ENCODE data around the gene PPP1R12B.
"Not testable (repeated sequence)": the region's sequence is repeated elsewhere in the genome, so short reads cannot be mapped to it uniquely, and the experiment has no call there.

The PPP1R12B gene

DNA sequence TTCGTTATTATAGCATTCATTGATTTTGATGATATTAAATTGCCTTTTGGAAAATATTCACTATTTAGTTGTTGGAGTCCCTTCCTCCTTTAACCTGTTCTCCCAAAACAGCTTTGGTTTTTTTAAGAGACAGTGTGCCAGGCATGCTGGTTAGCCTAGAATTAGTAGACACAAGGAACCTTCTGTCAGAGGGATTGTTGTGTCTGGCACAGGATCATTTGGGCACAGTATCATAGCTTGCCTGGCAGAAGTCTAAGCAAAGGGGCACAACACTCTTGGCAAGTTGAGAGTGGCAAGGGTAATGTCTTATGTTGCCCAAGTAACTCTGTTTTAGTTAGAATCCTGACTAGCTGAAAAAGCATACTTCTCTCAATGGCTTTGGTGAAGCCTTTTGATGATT lies 49.9 kb downstream of the PPP1R12B start:
- not testable (repeated sequence) for H3K36me3 Mint-ChIP-seq (ENCODE audit: low read depth); H3K27ac Mint-ChIP-seq; H3K4me3 Mint-ChIP-seq; H3K9me3 Mint-ChIP-seq; DNase-seq (ENCODE audit: low spot score); H3K27me3 Mint-ChIP-seq (ENCODE audit: low read depth); H3K4me1 Mint-ChIP-seq (ENCODE audit: low read depth)

DNA sequence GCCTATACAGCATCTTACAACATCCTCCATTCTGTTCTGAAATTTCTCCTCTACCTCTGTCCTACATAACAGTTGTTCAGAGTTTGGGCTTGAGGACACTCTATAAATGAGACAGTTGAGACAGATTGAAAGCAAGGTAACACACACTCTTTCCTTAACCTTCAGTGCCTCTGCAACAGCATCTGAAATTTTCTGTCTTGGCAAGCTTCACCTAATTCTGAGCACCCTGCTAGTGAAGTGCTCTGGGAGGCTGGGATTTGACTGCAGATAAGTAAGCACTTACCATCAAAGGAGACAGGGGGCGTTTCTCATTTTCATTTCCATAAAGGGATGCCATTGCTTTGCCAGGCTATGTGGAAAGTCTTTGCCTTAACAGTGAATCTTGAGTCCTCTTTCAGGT lies 53.3 kb downstream of the PPP1R12B start:
- not testable (repeated sequence) for H3K27ac Mint-ChIP-seq; H3K4me3 Mint-ChIP-seq; H3K36me3 Mint-ChIP-seq (ENCODE audit: low read depth); H3K27me3 Mint-ChIP-seq (ENCODE audit: low read depth); H3K9me3 Mint-ChIP-seq; H3K4me1 Mint-ChIP-seq (ENCODE audit: low read depth); DNase-seq (ENCODE audit: low spot score)

GRCh38 chr1:202403381-202403780 lies 54.9 kb downstream of the PPP1R12B start:
- H3K4me3 Mint-ChIP-seq; DNase-seq (ENCODE audit: low spot score); H3K27ac Mint-ChIP-seq; H3K9me3 Mint-ChIP-seq; H3K27me3 Mint-ChIP-seq (ENCODE audit: low read depth); H3K36me3 Mint-ChIP-seq (ENCODE audit: low read depth); H3K4me1 Mint-ChIP-seq (ENCODE audit: low read depth): not testable (repeated sequence)

- peaks cover 6% of the 10 kb centered on the region for H3K4me1 Mint-ChIP-seq (ENCODE audit: low read depth)
- no peak overlapping the region for H3K27ac Mint-ChIP-seq
- no peak for DNase-seq (ENCODE audit: low spot score)
- no peaks in the 10 kb centered on the region for H3K27me3 Mint-ChIP-seq (ENCODE audit: low read depth)
- no peaks in the 10 kb centered on the region for H3K9me3 Mint-ChIP-seq
- H3K4me3 Mint-ChIP-seq, result no peak overlapping the region
- H3K36me3 Mint-ChIP-seq (ENCODE audit: low read depth), result no peaks in the 10 kb centered on the region
Observed at GRCh38 chr1:202405928-202406327, 57.4 kb downstream of the PPP1R12B start.

DNA sequence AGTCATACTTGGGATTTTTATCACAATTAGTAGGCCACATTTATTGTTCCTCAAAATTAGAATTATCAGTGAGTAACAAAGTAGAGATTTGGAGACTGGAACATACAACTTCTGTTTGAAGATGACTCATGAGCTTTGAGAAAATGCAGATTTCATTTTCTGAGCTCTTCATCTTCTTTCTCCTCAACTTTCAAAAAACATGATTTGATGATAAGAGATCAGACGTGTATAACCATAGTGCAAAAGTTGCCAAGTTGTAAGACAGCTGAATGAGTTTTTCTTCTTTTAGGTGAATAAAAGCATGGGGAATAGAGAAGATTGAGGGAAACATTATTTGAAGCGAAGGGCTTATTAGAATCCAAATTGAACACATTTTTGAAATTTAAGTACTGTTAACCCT lies 58.4 kb downstream of the PPP1R12B start:
- not testable (repeated sequence) for H3K27ac Mint-ChIP-seq; H3K4me3 Mint-ChIP-seq; DNase-seq (ENCODE audit: low spot score); H3K36me3 Mint-ChIP-seq (ENCODE audit: low read depth); H3K27me3 Mint-ChIP-seq (ENCODE audit: low read depth); H3K9me3 Mint-ChIP-seq; H3K4me1 Mint-ChIP-seq (ENCODE audit: low read depth)

GRCh38 chr1:202407378-202407777 lies 58.9 kb downstream of the PPP1R12B start:
- not testable (repeated sequence) for H3K4me1 Mint-ChIP-seq (ENCODE audit: low read depth); H3K27ac Mint-ChIP-seq; H3K36me3 Mint-ChIP-seq (ENCODE audit: low read depth); H3K27me3 Mint-ChIP-seq (ENCODE audit: low read depth); H3K4me3 Mint-ChIP-seq; H3K9me3 Mint-ChIP-seq; DNase-seq (ENCODE audit: low spot score)

DNA sequence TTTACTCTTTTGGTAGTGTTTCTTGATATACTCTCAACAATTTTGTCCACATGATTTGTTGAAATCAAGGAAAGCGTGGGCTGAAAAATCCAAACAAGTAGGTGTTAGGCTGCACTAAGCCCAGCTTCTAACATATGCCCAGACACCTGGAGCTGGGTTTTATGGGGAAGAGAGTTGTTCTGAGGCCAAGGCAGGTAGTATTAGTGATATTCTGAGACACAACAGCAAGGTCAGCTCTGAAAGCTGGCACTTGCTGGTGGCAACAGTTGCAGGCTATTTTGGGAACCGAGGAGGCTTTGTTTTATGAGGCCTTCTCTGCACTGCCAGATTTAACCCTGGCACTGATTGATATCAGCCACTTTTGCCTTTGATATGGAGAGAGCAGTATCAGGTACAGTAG lies 61.8 kb downstream of the PPP1R12B start:
- H3K27me3 Mint-ChIP-seq (ENCODE audit: low read depth); H3K27ac Mint-ChIP-seq; H3K36me3 Mint-ChIP-seq (ENCODE audit: low read depth); H3K4me3 Mint-ChIP-seq; H3K4me1 Mint-ChIP-seq (ENCODE audit: low read depth); H3K9me3 Mint-ChIP-seq; DNase-seq (ENCODE audit: low spot score): not testable (repeated sequence)

GRCh38 chr1:202410854-202411357 lies 62.4 kb downstream of the PPP1R12B start:
- H3K9me3 Mint-ChIP-seq; H3K36me3 Mint-ChIP-seq (ENCODE audit: low read depth); DNase-seq (ENCODE audit: low spot score); H3K27ac Mint-ChIP-seq; H3K27me3 Mint-ChIP-seq (ENCODE audit: low read depth); H3K4me3 Mint-ChIP-seq; H3K4me1 Mint-ChIP-seq (ENCODE audit: low read depth): not testable (repeated sequence)

DNA sequence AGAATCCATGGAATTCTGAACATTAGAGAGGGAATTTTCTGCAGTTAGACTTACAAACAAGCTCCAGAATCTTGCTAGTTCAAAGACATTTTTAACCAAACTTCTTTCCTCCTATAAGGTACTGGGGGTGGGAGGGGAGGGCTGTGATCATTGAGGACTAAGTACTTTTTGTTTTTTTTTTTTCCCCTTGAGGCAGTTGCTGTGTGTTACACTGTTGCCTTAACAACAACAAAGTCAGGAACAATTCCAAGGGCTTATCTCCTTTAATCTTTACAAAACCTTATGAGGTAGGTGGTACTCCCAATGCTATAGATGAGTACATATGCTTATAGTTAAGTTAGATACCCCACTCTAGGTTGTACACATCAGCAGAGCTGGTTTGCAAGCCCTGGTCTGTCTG lies 62.9 kb downstream of the PPP1R12B start:
- H3K36me3 Mint-ChIP-seq (ENCODE audit: low read depth), result no peaks in the 10 kb centered on the region
- H3K4me1 Mint-ChIP-seq (ENCODE audit: low read depth), result peaks cover 6% of the 10 kb centered on the region
- H3K9me3 Mint-ChIP-seq, result no peaks in the 10 kb centered on the region
- H3K4me3 Mint-ChIP-seq, result no peak overlapping the region
- no peak overlapping the region for H3K27ac Mint-ChIP-seq
- H3K27me3 Mint-ChIP-seq (ENCODE audit: low read depth), result no peaks in the 10 kb centered on the region
- DNase-seq (ENCODE audit: low spot score), result no peak

DNA sequence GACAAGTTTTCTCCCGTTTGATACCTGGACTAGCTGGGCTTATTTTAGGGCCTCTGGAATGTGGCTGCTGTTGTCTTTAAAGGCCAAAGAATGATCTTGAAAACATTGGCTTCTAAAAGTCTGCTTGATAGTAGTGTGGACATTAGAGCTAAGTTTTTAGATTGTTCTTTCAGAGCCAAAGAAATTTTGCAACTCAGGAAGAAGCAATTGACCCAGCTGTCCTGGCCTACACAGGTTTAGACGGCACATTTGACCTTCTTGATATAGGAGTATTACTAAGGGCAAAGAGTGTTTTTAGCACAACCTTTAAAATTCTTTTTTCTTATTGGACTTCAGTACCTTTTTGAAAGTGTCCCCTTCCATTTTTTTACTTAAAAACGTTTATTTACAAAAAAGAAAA lies 63.9 kb downstream of the PPP1R12B start:
- not testable (repeated sequence) for DNase-seq (ENCODE audit: low spot score); H3K4me3 Mint-ChIP-seq; H3K9me3 Mint-ChIP-seq; H3K4me1 Mint-ChIP-seq (ENCODE audit: low read depth); H3K36me3 Mint-ChIP-seq (ENCODE audit: low read depth); H3K27ac Mint-ChIP-seq; H3K27me3 Mint-ChIP-seq (ENCODE audit: low read depth)

DNA sequence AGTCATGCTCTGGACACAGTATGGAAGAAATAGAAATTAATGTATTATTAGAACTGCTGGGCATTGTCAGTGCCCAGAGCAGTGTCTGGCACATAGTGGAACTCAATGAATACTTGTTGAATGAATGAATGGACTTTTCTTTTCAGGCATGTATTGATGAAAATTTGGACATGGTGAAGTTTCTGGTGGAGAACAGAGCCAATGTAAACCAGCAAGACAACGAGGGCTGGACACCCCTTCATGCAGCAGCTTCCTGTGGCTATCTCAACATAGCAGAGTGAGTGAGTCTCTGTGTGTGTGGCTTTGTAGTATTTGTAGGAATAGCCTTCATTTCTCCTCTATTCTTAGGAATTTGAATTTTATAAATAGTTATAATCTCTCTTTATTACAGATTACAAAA lies 68.1 kb downstream of the PPP1R12B start:
- DNase-seq (ENCODE audit: low spot score), result no peak
- Mint-ChIP-seq H3K9me3 (no peaks in the 10 kb centered on the region), H3K4me1 (ENCODE audit: low read depth) (no peaks in the 10 kb centered on the region), H3K4me3 (no peak overlapping the region), H3K27ac (no peak overlapping the region), H3K36me3 (ENCODE audit: low read depth) (no peaks in the 10 kb centered on the region), H3K27me3 (ENCODE audit: low read depth) (no peaks in the 10 kb centered on the region)

DNA sequence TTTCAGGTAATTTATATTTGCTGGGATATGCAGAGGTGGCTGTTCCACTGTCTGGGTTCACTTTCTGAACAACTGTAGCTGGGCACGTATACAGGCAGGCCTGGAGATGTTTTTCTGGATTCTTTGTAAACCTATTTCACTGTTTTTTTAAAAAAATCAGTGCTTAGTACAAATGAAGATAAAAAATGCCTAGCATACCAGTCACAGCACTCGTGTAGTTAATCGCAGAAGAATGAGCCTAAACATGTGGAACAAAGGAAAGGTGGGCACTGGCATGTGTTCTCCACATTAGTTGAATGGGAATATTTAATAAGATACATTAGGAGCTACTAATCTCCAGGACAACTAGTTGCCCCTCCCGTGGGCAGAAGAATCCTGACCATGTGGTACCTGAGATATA lies 68.6 kb downstream of the PPP1R12B start:
- H3K27me3 Mint-ChIP-seq (ENCODE audit: low read depth); H3K36me3 Mint-ChIP-seq (ENCODE audit: low read depth); H3K4me1 Mint-ChIP-seq (ENCODE audit: low read depth); H3K9me3 Mint-ChIP-seq; H3K27ac Mint-ChIP-seq; DNase-seq (ENCODE audit: low spot score); H3K4me3 Mint-ChIP-seq: not testable (repeated sequence)

- not testable (repeated sequence) for H3K4me1 Mint-ChIP-seq (ENCODE audit: low read depth); H3K27ac Mint-ChIP-seq; H3K9me3 Mint-ChIP-seq; H3K4me3 Mint-ChIP-seq; H3K36me3 Mint-ChIP-seq (ENCODE audit: low read depth); DNase-seq (ENCODE audit: low spot score); H3K27me3 Mint-ChIP-seq (ENCODE audit: low read depth)
Observed at GRCh38 chr1:202417762-202418201, 69.3 kb downstream of the PPP1R12B start.

DNA sequence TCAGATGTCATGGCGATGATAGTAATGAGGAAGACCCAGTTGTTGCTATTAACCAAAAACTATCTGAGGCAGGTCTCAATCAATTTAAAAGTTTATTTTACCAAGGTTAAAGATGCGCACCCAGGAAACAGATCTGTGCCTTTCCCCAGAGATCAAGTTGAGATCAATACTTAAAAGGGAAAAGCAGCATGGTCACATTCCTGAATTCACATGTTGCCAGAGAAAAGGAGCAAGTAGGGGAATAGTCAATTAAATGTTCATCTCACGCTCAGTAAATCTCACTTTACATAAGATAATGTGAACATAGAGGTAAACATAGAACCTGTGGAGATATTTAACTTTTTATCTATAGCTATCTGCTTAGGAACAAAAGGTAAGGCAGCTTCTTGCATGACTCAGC lies 71.2 kb downstream of the PPP1R12B start:
- not testable (repeated sequence) for H3K36me3 Mint-ChIP-seq (ENCODE audit: low read depth); H3K4me3 Mint-ChIP-seq; H3K4me1 Mint-ChIP-seq (ENCODE audit: low read depth); H3K9me3 Mint-ChIP-seq; DNase-seq (ENCODE audit: low spot score); H3K27me3 Mint-ChIP-seq (ENCODE audit: low read depth); H3K27ac Mint-ChIP-seq

DNA sequence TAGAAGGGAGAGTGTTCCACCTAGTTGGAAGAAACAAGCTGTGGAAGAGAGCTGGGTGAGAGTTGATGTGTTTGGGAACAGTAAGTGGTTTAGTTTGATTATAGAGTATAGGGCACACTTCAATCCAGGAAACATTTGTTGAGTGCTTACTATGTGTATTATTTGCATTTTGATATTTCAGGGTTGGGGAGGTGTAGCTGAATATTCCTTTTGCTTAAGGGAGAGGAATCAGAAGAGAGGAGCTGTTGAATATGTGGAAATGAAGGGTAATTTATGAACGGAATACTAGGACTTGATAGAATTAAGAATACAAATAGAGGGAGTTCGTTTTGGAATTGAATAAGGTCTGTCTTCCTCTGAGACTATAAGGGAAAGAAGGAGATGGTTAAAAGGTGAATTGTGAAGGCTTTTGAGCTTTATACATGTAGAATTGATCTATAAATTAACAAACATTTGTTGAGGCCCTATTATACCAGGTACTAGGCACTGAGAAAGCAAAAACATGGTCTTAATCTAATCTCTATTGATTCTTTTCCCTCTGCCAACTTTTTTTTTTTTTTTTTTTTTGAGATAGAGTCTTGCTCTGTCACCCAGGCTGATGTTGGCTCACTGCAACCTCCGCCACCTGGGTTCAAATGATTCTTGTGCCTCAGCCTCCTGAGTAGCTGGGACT lies 72.1 kb downstream of the PPP1R12B start:
- DNase-seq (ENCODE audit: low spot score); H3K27me3 Mint-ChIP-seq (ENCODE audit: low read depth); H3K9me3 Mint-ChIP-seq; H3K36me3 Mint-ChIP-seq (ENCODE audit: low read depth); H3K4me1 Mint-ChIP-seq (ENCODE audit: low read depth); H3K27ac Mint-ChIP-seq; H3K4me3 Mint-ChIP-seq: not testable (repeated sequence)

All from T-helper 2 cell treated with Interferon-gamma antibody and Interleukin-4, amounts not matched to agents 5 μg/mL and 100 μg/mL, for 36 hours (primary cell).